Ramos (cell line): Measurements from ENCODE around the gene CKM.
"Not testable (repeated sequence)": the region's sequence is repeated elsewhere in the genome, so short reads cannot be mapped to it uniquely, and the experiment has no call there.

Experiments
- in situ Hi-C: fragments of 300-500 bp; cut with MboI; formaldehyde crosslinking; loops from one replicate; pipeline ENCODE4 v1.14.3; 2022; ENCODE audit warnings: low sequenced_read_pairs; ENCODE audit not compliant: unreplicated experiment

The CKM gene

GRCh38 chr19:45350477-45351058, 27.9 kb upstream of the CKM start:
- in situ Hi-C loops: no loop called here

- in situ Hi-C loops: no loop called here
These were observed 26.8 kb upstream of the CKM start for GRCh38 chr19:45349430-45349941.

GRCh38 chr19:45349126-45349415, 26.4 kb upstream of the CKM start:
- in situ Hi-C loops: no loop called here

GRCh38 chr19:45348367-45349125, 25.9 kb upstream of the CKM start:
- in situ Hi-C loops: no loop called here

GRCh38 chr19:45347570-45348366, 25.1 kb upstream of the CKM start:
- in situ Hi-C loops: no loop called here

GRCh38 chr19:45346449-45346848, 23.8 kb upstream of the CKM start:
- in situ Hi-C loops: no loop called here

GRCh38 chr19:45345506-45345860, 22.8 kb upstream of the CKM start:
- in situ Hi-C loops: no loop called here

- in situ Hi-C loops: no loop called here
These were observed 22.2 kb upstream of the CKM start for GRCh38 chr19:45344621-45345505.

GRCh38 chr19:45342911-45343310, 20.2 kb upstream of the CKM start:
- in situ Hi-C loops: no loop called here

- in situ Hi-C loops: no loop called here
These were observed 18.3 kb upstream of the CKM start for GRCh38 chr19:45340899-45341453.

- in situ Hi-C loops: no loop called here
These were observed 17.7 kb upstream of the CKM start, which contains the start of gene KLC3 for GRCh38 chr19:45340232-45340898. TSS of gene KLC3 (plus strand) at chr19:45340750. CDS start at chr19:45345542, 4,792 bp downstream.

- in situ Hi-C loops: no loop called here
These were observed 17.0 kb upstream of the CKM start for GRCh38 chr19:45339629-45340028.

- in situ Hi-C loops: no loop called here
These were observed 14.1 kb upstream of the CKM start for GRCh38 chr19:45336696-45337251.

- in situ Hi-C loops: not testable (repeated sequence)
These were observed 12.2 kb upstream of the CKM start for GRCh38 chr19:45334881-45335280.

- in situ Hi-C loops: no loop called here
These were observed 11.1 kb upstream of the CKM start for GRCh38 chr19:45333609-45334303.

GRCh38 chr19:45331411-45331810, 8.7 kb upstream of the CKM start:
- in situ Hi-C loops: no loop called here

GRCh38 chr19:45327404-45328143, 4.9 kb upstream of the CKM start:
- in situ Hi-C loops: no loop called here

GRCh38 chr19:45324349-45324907, 1.8 kb upstream of the CKM start:
- in situ Hi-C loops: no loop called here
